AG08395 (cell line): ENCODE data around the gene AMHR2.
A peak's percentile ranks its signal among the peaks of the same experiment; 100 is the strongest.
"Not testable (repeated sequence)": the region's sequence is repeated elsewhere in the genome, so short reads cannot be mapped to it uniquely, and the experiment has no call there.

Experiments
- DNase-seq: peaks from one replicate; pipeline ENCODE4 v3.0.0; 2012; ENCODE audit warnings: mixed read lengths, low spot score

The AMHR2 gene

DNA sequence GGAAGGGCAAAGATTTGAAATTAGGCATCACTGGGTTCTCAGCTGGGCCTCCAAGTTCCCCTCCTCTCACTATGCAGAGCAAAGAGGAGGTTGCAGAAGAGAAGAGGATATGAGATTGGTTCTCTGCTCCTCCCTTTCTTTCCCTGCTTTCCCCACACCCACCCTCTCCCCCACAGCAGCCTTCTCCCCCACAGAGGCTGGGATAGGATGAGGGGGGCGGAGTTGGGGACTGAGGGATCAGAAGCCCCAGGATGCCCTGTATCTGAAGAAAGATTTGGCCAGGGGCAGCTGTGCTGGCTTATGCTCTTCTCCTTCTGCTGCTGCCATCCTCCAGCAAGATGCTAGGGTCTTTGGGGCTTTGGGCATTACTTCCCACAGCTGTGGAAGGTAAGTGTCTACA is at the start of gene AMHR2:
Gene AMHR2 (plus strand): TSS at position 259 of the 400 bp plus-strand sequence. CDS start 80 bp downstream, at position 339.
- no peak for DNase-seq

DNA sequence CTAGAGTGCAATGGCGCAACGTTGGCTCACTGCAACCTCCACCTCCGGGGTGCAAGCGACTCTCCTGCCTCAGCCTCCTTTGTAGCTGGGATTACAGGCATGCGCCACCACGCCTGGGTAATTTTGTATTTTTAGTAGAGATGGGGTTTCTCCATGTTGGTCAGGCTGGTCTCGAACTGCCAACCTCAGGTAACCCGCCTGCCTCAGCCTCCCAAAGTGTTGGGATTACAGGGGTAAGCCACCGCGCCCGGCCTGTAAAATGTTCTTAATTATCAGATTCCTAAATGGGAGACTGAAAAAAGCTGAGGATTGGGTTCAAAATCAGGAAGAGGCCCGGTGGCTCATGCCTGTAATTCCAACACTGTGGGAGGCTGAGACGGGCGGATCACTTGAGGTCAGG is 49.4 kb upstream of the AMHR2 start:
- DNase-seq: not testable (repeated sequence)

DNA sequence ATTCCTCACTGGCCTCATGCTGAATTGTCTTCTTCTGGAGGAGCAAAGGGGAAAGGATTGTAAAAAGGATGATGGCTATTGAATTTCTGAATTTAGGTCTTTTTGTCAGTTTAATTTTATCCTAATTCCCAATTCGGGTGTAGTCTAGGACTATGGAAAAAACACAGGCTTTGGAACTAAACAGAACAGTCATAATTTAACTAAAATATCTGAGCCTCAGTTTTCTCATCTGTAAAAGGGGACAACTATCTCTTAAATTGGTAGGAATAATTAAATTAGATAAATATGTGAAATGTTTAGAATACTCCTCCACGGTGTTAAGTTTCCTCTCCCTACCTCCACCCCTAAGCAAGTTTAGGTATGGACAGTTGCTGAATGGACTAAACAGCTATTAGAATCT is 46.9 kb upstream of the AMHR2 start:
- DNase-seq: no peak

DNA sequence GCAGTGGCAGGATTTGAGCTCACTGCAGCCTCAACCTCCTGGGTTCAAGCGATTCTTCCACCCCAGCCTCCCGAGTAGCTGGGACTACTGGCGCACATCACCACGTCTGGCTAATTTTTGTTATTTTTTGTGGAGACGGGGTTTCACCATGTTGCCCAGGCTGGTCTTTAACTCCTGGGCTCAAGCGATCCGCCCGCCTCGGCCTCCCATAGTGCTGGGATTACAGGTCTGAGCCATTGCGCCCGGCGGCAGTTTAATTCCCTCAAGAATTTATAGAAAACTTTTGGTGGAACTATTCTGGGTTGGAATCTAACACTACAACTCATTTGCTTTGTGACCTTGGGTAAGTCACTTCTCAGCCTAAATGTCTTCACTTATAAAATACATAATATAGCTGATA is 45.4 kb upstream of the AMHR2 start:
- no peak for DNase-seq

DNA sequence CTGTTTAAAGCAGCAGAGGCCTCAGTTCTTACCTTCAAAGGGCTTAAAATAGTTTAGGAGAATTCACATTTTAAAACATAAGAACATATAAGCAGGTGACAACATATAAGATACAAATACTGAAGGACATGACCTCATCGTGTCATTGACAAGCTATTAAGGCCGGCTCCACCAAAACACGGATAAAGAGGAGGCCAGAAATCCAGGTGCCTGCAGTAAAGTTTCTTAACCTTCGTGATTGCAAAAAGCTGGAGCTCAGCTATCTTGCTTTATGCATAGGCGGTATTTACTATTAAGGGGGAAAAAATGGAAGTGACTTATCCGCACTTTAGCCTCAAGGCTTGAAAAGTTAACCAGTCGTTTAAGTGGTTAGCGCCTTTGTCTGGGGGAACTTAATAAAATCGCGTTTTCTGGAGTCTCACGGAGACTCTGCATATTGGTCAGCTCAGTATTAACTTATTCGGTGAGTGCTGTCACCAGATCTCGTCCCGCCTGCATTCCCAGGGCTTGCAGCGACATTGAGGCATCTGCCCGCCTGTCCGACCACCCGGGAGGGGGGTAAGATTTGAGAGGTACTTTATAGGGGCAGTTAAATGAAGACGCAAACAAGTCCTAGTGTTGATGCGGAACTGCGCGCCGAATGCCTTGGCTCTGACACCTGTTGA is 44.8 kb upstream of the AMHR2 start:
- no peak for DNase-seq

DNA sequence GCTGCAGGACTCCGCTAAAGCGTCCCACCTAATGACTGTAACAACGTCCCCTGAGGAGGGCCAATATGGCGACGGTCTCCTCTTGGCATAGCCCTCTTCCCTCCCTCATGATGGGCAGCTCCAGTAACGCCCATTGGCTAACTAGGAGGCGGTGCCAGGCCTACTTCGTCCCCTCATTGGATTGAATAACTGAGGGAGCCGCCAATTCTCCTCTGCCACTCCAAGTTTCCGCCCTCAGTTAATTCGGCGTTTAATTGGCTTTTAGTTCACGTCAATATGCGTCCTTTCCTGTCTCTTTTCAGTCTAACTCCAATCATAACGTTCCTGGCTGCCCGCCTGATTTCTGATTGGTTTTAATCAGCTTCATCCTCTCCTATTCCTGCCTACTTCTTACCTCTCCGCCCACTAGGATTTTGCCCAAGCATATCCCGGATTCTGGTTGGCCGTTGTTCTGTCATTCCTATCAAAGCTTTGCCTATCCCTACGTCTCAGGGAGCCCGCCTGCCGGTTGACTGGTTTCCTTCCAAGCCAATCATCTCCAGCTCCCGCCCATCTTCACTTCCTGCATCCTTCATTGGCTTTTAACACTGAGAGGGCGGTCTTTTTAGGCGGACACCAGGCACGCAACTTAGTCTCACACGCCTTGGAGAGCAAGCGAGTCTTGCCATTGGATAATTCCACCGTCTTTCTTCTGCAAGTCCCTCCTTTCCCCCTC is 44.1 kb upstream of the AMHR2 start:
- DNase-seq: peak; percentile 97

DNA sequence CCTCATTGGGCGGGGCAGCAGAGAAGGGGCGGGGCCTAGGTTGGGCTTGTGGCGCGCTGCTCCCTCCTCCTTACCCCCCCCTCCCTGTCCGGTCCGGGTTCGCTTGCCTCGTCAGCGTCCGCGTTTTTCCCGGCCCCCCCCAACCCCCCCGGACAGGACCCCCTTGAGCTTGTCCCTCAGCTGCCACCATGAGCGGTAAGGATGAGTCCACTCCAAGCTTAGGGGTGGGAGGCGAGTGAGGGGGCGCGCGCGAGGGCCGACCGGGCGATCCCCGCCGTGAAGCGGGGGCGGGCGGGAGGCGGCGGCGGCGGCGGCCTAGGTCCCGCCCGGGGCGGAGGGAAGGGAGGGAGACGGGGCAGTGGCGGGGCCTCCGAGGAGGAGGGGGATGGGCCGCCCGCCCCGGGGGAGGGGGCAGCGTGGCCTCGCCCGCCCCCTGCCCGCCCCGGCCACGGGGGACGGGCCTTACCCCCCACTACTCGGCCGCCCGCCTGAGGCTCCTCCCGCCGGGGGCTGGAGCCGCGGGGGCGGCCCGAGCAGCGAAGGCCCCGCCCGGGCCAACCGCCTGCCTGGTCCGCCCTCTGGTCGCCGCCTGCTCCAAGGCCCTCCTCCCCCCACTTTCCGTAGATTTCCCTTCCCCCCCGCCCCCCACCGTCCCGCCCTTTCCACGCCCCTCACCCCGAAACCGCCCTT is 43.4 kb upstream of the AMHR2 start, which contains the start of gene SP1:
Gene SP1 (plus strand): TSS at position 73 of the 690 bp plus-strand sequence. CDS start 116 bp downstream, at position 189.
- peak; percentile 88 for DNase-seq

DNA sequence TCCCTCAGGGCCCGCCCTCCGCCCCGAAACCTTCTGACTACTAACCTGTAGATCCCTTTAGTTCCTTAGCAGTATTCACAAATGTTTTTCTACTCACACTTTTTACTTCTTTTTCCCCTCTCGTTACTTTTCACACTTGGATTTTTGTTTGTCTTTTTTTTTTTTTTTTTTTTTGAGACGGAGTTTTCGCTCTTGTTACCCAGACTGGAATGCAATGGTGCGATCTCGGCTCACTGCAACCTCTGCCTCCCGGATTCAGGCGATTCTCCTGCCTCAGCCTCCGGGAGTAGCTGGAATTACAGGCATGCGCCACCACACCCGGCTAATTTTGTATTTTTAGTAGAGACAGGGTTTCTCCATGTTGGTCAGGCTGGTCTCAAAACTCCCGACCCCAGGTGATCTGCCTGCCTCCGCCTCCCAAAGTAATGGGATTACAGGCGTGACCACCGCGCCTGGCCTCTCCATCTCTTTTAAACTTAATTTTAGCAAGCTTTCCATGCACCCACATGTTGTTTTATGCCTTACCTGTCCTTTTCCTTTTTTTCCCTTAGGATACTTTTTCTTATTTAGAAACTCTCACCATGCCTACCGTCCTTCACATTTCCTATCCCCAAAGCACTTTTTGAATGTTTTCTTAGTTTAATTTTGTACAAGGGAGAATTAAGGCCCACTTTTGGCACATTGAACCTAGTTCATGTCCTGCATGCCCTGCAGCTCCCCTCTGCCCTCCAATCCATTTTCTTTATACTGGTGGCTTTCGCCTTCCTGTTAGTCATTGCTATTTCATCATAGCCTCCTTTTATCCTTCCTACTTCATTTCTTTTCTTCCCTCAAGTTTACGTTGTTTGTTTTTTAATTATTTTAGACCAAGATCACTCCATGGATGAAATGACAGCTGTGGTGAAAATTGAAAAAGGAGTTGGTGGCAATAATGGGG is 42.6 kb upstream of the AMHR2 start:
- DNase-seq: no peak

DNA sequence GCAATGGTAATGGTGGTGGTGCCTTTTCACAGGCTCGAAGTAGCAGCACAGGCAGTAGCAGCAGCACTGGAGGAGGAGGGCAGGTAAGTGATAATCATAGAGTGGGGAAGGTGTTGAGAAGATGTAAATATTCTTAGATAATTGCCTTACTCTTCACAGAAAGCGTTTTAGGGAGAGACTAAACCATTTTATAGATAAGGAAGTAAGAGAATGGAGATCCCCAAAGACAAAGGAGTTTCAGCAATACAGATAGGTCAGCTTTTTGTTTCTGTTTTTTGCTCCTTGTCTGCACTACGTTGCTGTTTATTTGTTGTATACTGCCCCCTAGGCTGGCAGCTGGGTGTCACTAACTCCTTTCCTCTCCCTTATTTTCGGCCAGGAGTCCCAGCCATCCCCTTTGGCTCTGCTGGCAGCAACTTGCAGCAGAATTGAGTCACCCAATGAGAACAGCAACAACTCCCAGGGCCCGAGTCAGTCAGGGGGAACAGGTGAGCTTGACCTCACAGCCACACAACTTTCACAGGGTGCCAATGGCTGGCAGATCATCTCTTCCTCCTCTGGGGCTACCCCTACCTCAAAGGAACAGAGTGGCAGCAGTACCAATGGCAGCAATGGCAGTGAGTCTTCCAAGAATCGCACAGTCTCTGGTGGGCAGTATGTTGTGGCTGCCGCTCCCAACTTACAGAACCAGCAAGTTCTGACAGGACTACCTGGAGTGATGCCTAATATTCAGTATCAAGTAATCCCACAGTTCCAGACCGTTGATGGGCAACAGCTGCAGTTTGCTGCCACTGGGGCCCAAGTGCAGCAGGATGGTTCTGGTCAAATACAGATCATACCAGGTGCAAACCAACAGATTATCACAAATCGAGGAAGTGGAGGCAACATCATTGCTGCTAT is 41.7 kb upstream of the AMHR2 start:
- DNase-seq: no peak

DNA sequence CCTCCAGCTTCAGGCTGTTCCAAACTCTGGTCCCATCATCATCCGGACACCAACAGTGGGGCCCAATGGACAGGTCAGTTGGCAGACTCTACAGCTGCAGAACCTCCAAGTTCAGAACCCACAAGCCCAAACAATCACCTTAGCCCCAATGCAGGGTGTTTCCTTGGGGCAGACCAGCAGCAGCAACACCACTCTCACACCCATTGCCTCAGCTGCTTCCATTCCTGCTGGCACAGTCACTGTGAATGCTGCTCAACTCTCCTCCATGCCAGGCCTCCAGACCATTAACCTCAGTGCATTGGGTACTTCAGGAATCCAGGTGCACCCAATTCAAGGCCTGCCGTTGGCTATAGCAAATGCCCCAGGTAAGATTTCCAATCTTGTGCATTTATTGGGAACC is 40.4 kb upstream of the AMHR2 start:
- DNase-seq: no peak

DNA sequence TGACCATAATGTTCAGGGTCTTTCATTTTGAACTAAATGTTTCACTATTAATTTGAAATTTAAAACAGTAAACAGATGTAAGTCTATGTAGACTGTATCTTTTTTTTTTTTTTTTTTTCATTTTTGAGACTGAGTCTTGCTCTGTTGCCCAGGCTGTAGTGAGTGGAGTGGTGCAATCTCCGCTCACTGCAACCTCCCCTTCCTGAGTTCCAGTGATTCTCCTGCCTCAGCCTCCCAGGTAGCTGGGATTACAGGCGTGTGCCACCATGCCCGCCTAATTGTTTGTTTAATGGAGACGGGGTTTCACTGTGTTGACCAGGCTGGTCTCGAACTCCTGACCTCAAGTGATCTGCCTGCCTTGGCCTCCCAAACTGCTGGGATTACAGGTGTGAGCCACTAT is 37.3 kb upstream of the AMHR2 start:
- DNase-seq: not testable (repeated sequence)

DNA sequence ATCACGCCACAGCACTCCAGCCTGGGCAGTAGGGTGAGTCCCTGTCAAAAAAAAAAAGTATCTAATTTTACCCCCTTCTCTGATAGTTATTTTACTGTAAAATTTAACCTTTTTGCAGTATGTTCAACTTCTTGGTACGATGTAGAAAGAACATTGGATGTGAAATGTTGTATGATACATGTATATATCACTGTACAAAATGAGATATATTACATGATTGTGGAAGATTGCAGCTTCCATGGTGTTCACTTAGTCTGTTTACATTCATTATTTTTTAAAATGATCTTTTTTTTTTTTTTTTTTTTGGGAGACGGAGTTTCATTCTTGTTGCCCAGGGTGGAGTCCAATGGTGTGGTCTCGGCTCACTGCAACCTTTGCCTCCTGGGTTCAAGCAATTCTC is 34.7 kb upstream of the AMHR2 start:
- no peak for DNase-seq

DNA sequence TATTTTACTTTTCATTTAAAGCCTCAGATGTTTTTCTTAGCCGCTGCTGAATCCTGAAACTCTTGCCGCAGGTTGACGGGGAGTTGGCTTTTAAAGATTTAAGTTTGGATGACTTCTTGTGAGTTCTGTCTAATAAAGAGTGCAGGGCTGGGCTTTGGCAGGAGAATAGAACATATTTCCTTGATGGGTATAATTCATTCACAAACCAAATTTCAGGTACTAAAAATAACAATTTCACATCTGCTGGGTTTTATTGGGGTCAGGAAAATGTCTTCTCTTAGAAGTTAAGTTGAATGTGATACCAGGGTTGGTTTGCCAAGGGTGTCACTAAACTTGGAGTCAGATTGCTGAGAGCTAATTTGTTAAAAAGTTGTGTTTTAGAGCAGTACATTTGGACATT is 34.0 kb upstream of the AMHR2 start:
- no peak for DNase-seq

DNA sequence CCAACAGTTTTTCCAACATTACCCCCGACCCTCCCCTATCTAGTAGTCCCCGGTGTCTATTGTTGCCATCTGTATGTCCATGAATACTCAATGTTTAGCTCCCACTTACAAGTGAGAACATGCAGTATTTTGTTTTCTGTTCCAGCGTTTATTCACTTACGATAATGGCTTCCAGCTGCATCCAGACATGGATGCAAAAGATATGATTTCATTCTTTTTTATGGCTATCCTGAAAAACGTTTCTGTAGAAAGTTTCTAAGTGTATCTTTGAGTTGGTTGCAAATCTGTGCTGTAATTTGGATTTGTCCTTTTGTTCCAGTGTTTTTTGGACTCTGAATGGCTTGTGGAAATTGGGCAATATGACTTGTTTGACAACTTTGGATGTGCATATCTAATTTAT is 31.9 kb upstream of the AMHR2 start:
- DNase-seq: no peak

DNA sequence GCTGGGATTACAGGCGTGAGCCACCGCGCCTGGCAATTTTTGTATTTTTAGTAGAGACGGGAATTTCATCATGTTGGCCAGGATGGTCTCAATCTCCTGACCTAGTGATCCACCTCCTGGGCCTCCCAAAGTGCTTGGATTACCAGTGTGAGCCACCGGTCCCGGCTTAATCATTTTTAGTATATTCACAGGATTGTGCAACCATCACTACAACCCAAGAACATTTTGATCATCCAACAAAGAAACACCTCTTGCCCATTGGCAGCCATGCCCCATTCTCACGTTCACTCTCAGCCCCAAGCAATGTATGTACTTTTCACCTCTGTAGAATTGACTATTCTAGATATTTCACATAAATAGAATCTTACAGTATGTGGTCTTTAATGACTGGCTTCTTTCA is 23.8 kb upstream of the AMHR2 start:
- no peak for DNase-seq

DNA sequence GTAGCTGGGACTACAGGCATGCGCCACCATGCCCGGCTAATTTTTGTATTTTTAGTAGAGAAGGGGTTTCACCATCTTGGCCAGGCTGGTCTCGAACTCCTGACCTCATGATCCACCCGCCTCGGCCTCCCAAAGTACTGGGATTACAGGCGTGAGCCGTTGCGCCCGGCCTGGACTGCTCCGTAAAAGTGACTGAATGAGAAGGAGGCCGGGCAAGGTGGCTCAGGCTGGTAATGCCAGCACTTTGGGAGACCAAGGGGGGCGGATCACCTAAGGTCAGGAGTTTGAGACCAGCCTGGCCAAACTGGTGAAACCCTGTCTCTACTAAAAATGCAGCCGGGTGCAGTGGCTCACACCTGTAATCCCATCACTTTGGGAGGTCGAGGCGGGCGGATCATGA is 21.3 kb upstream of the AMHR2 start:
- DNase-seq: not testable (repeated sequence)

DNA sequence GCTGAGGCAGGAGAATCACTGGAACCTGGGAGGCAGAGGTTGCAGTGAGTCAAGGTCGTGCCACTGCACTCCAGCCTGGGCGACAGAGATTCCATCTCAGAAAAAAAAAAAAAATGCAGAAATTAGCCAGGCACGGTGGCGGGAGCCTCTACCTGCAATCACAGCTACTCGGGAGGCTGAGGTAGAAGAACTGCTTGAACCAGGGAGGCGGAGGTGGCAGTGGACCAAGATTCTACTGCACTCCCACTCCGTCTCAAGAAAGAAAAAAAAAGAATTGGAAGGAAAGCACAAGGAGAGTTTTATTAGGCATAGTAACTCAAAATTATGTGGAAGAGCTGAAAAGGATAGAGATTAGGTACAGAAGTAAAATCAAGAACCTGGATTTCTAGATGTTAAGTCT is 20.8 kb upstream of the AMHR2 start:
- no peak for DNase-seq

DNA sequence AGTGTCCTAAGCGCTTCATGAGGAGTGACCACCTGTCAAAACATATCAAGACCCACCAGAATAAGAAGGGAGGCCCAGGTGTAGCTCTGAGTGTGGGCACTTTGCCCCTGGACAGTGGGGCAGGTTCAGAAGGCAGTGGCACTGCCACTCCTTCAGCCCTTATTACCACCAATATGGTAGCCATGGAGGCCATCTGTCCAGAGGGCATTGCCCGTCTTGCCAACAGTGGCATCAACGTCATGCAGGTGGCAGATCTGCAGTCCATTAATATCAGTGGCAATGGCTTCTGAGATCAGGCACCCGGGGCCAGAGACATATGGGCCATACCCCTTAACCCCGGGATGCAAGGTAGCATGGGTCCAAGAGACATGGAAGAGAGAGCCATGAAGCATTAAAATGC is 12.7 kb upstream of the AMHR2 start:
- DNase-seq: no peak

DNA sequence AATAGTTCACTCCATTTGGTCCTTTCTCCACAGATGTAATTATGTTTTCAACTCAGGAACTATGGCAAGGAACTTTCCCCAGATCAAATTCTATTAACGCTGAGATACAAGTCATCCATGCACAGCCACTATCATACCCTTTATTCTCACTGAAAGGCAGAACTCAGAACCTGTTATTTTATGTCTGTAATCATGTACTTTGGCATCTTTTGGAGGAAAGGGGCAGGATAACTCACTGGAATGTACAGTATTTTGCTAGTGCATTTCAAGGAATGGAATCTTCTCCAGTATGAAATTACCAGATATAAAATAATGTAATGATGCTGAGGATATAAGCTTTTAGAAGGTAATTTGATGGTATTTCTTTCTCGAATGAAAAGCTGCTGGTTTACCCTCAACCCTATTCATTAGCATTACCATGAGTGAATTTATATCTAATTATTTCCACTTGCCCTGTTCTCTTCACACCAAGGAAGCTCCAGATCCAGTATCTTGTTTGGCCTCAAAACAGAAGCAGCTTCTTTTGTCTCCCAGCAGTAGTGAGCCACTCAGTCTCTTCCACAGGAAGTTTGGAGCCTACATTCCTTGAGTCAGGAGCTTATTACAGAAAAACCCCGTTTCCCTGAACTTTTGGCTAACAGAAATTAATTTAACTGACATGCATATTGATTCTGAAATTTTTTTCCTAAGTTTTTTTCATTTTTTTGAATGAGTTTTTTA is 10.0 kb upstream of the AMHR2 start:
- DNase-seq: no peak

DNA sequence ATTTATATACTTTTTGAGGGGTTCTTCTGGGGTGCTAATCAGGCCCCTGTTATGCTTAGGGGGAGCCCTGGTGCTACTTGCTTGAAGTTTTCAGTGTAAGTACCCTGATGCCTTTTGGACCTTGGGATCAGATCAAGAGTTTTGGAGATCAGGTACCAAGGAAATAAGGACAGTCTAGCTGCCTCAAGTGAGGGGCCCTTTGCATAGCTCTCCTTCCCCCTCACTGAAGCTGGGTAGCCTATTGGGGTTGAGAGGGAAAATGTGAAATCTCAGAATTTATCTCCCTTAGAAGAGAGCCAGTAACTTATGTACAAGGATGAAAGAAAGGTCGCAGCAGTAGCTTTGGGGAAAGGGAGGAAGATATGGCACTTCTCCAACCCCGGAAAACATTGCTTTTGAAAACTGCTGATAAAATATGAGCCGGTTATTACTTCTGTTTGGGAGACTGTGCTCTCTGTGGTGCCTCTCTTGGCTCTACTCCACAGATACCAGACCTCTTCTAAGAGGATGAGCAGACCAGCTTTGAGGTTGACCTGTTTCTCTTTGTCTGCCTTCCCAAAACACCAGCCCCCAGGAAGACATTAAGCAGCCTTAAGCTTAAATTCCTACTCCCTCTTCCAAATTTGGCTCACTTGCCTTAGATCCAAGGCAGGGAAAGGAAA is 8.8 kb upstream of the AMHR2 start:
- no peak for DNase-seq
